K562 (cell line): Measurements from ENCODE around the gene PLEKHH2. TPM values are rescaled to one million over a fixed set of nuclear protein-coding genes. Genes with fewer than 3 reads are reported as not detected.
A peak's percentile ranks its signal among the peaks of the same experiment; 100 is the strongest.

Experiments
- ATAC-seq: fragments of 200-7000 bp; cut with Tn5 transposase; 3 replicates; pipeline ENCODE4 v1.9.1; 2020; ENCODE audit warnings: moderate library complexity
- BruUV-seq: library from RNA; stranded (reverse); fragments of 400-500 nt; replicated peaks from 2 replicates; lab custom pipeline; 2021; lab: Mats Ljungman, UMichigan
- CTCF ChIA-PET: fragments of 300-600 bp; formaldehyde crosslinking; extraction: SDS; loops from one replicate; lab custom pipeline; 2021; ENCODE audit warnings: low intra/inter-chr PET ratio; lab: Yijun Ruan, JAX
- POLR2A ChIA-PET: fragments of 300-600, 350-650 bp; sonication (Branson Sonifier 250); formaldehyde crosslinking; extraction: SDS; loops from one replicate; lab custom pipeline; 2021; ENCODE audit warnings: antibody characterized with exemption, inconsistent platforms; lab: Yijun Ruan, JAX
- DNase-seq, 4 experiments: peaks; one replicate each; pipeline versions ENCODE4 v3.0.0 to v3.0.0-alpha.2; 2011 to 2018; ENCODE audit warnings: low spot score in 3 of 4, mixed read lengths in 3 of 4; ENCODE audit errors: extremely low read depth in 1 of 4
- FAIRE-seq: peaks from 2 replicates; lab custom pipeline; 2011; peaks lifted over from hg19 to GRCh38; lab: Jason Lieb, UNC
- H2AFZ ChIP-seq: 2 replicates; pipeline ENCODE4 v1.6.0; 2011; ENCODE audit warnings: low read depth, low read length, control low read depth, inconsistent platforms
- H3K27ac ChIP-seq: fragments of 200-600 bp; 3 replicates; pipeline ENCODE4 v1.8.0; 2011; ENCODE audit warnings: low read depth, mild to moderate bottlenecking, control low read depth, inconsistent platforms, low read length, moderate library complexity, mixed read lengths; ENCODE audit errors: extremely low read depth
- H3K27me3 ChIP-seq, 2 experiments: fragments of 300-600 bp in 1 of 2; 2 replicates in 1 of 2; 3 replicates in 1 of 2; pipeline versions ENCODE4 v1.6.0 to v1.8.0; 2011; ENCODE audit warnings: inconsistent platforms in 2 of 2, low read length in 2 of 2, mild to moderate bottlenecking in 1 of 2, mixed read lengths in 1 of 2, moderate library complexity in 1 of 2; ENCODE audit not compliant: control insufficient read depth in 2 of 2, insufficient read depth in 2 of 2
- H3K36me3 ChIP-seq: fragments of 300-600 bp; 3 replicates; pipeline ENCODE4 v1.8.0; 2011; ENCODE audit warnings: mild to moderate bottlenecking, low read length, inconsistent platforms; ENCODE audit not compliant: control insufficient read depth, insufficient read depth
- H3K4me1 ChIP-seq, 2 experiments: fragments of 200-600 bp in 1 of 2; replicated peaks in 1 of 2; 2 replicates in 1 of 2; 3 replicates in 1 of 2; pipeline versions ENCODE4 v1.5.1 to v1.8.0; 2011; ENCODE audit warnings: inconsistent platforms in 2 of 2, low read length in 2 of 2, mild to moderate bottlenecking in 1 of 2, mixed read lengths in 1 of 2, moderate library complexity in 1 of 2; ENCODE audit not compliant: control insufficient read depth in 2 of 2, insufficient read depth in 2 of 2
- H3K4me2 ChIP-seq: 2 replicates; pipeline ENCODE4 v1.6.1; 2011; ENCODE audit warnings: low read length, control low read depth, inconsistent platforms, mixed read lengths; ENCODE audit not compliant: insufficient read depth
- H3K4me3 ChIP-seq: fragments of 200-600 bp; sonication (generic), shearing (Covaris generic); 2 replicates; pipeline ENCODE4 v1.5.1; 2016; ENCODE audit warnings: control low read depth, inconsistent platforms
- H3K79me2 ChIP-seq: fragments of 200-600 bp; 3 replicates; pipeline ENCODE4 v1.8.0; 2011; ENCODE audit warnings: low read length, inconsistent platforms; ENCODE audit not compliant: control insufficient read depth, insufficient read depth
- H3K9ac ChIP-seq, 2 experiments: 2 replicates each; pipeline versions ENCODE4 v1.6.0 to v1.6.1; 2011; ENCODE audit warnings: low read depth in 2 of 2, low read length in 2 of 2, control low read depth in 1 of 2, inconsistent platforms in 1 of 2, mild to moderate bottlenecking in 1 of 2, mixed read lengths in 1 of 2; ENCODE audit not compliant: insufficient read depth in 1 of 2
- H3K9me1 ChIP-seq: one replicate; pipeline ENCODE4 v1.6.0; 2011; ENCODE audit warnings: inconsistent platforms, mild to moderate bottlenecking, low read length, moderate library complexity; ENCODE audit not compliant: control insufficient read depth, insufficient read depth
- H3K9me3 ChIP-seq: replicated peaks from 2 replicates; pipeline ENCODE4 v1.5.1; 2011; ENCODE audit warnings: low read depth, low read length, inconsistent platforms; ENCODE audit not compliant: control insufficient read depth, insufficient read depth
- H4K20me1 ChIP-seq: replicated peaks from 2 replicates; pipeline ENCODE4 v1.6.1; 2011; ENCODE audit warnings: low read length, inconsistent platforms, mixed read lengths; ENCODE audit not compliant: control insufficient read depth, insufficient read depth
- BCOR ChIP-seq: fragments of 450-650 bp; IDR thresholded peaks from 2 replicates; pipeline ENCODE4 v1.6.1; 2016
- CEBPB ChIP-seq: fragments of 450-650 bp; IDR thresholded peaks from 2 replicates; pipeline ENCODE4 v1.6.1; 2016; ENCODE audit warnings: missing genetic modification characterization, missing compliant biosample characterization
- CEBPG ChIP-seq, 3 experiments: fragments of 200-800 bp in 1 of 3; sonication (Bioruptor generic) in 1 of 3; sonication (generic) in 1 of 3; formaldehyde crosslinking in 1 of 3; IDR thresholded peaks in 2 of 3; conservative IDR thresholded peaks in 1 of 3; 2 replicates each; pipeline versions ENCODE4 v1.6.1 to v1.8.0; 2016 to 2022; ENCODE audit warnings: missing compliant biosample characterization in 2 of 3, missing genetic modification characterization in 2 of 3, mild to moderate bottlenecking in 1 of 3, missing genetic modification reagents in 1 of 3
- CHD2 ChIP-seq: IDR thresholded peaks from 2 replicates; pipeline ENCODE4 v1.6.1; 2011; ENCODE audit warnings: low read depth, low read length
- MEIS2 ChIP-seq: fragments of 450-650 bp; IDR thresholded peaks from 2 replicates; pipeline ENCODE4 v1.6.1; 2014; ENCODE audit warnings: mild to moderate bottlenecking; ENCODE audit not compliant: partially characterized antibody
- NBN ChIP-seq: fragments of 450-650 bp; IDR thresholded peaks from 2 replicates; pipeline ENCODE4 v1.6.1; 2016; ENCODE audit warnings: low read depth, mild to moderate bottlenecking
- TGIF2 ChIP-seq: sonication (generic); formaldehyde crosslinking; IDR thresholded peaks from 2 replicates; pipeline ENCODE4 v1.8.1; 2022; ENCODE audit warnings: mild to moderate bottlenecking, missing genetic modification reagents, moderate library complexity
- ZNF121 ChIP-seq: sonication (generic); formaldehyde crosslinking; conservative IDR thresholded peaks from 2 replicates; pipeline ENCODE4 v1.8.0; 2022; ENCODE audit warnings: missing genetic modification reagents
- ZNF507 ChIP-seq: conservative IDR thresholded peaks from 2 replicates; pipeline ENCODE4 v1.6.1; 2017; ENCODE audit warnings: missing genetic modification characterization, missing compliant biosample characterization
- WGBS: fragments of 100-300 bp; shearing (Covaris generic); methylation state at CpG from one replicate; pipeline ENCODE4 v1.1.6; 2016; ENCODE audit warnings: low coverage, mixed read lengths; ENCODE audit not compliant: insufficient coverage; ENCODE audit errors: missing lambda C conversion rate; 5-methylcytosine and 5-hydroxymethylcytosine counted together
- in situ Hi-C: fragments of 300-500 bp; cut with MboI; formaldehyde crosslinking; loops from 4 replicates; pipeline ENCODE4 v1.15.0; 2018; ENCODE audit warnings: inconsistent platforms, mixed read lengths
- intact Hi-C: fragments of 100-400 bp; cut with micrococcal nuclease; formaldehyde crosslinking; loops from 2 replicates; pipeline ENCODE4 v1.14.2; 2022
- polyA plus RNA-seq, 8 experiments: library from polyadenylated mRNA; depleted of rRNA in 4 of 8; stranded (reverse) in 5 of 8; unstranded in 3 of 8; fragments of >200 nt; fragmentation: Nextera tagmentation in 2 of 8; fragmentation: Illumina TruSeq in 1 of 8; extraction: Ambion mirVana in 2 of 8; extraction: Trizol in 1 of 8; gene quantifications; 2 replicates each; pipeline versions ENCODE4 v1.2.1 to v1.2.3, GENCODE V29; 2011 to 2014; ENCODE audit warnings: inconsistent platforms in 1 of 8, missing spikeins in 1 of 8
- total RNA-seq, 7 experiments: library from RNA; depleted of rRNA in 6 of 7; stranded (reverse); fragments of >200 nt in 6 of 7; fragmentation: Illumina TruSeq in 2 of 7; extraction: Trizol in 2 of 7; gene quantifications; 2 replicates each; pipeline versions ENCODE4 v1.2.1 to v1.2.3, GENCODE V29; 2011 to 2021; ENCODE audit warnings: low replicate concordance in 1 of 7
- TF ChIP-seq, protein P1 (sequence below): sonication (generic); formaldehyde crosslinking; IDR thresholded peaks from 2 replicates; pipeline ENCODE4 v1.8.0; 2022; ENCODE audit warnings: missing genetic modification reagents, mild to moderate bottlenecking, borderline replicate concordance
- TF ChIP-seq, protein P2 (sequence below): fragments of 450-650 bp; formaldehyde crosslinking; IDR thresholded peaks from 2 replicates; pipeline ENCODE4 v1.4.0; 2022; ENCODE audit warnings: mild to moderate bottlenecking, moderate library complexity
- TF ChIP-seq, protein P3 (sequence below): sonication (generic); formaldehyde crosslinking; IDR thresholded peaks from 2 replicates; pipeline ENCODE4 v1.8.0; 2022; ENCODE audit warnings: missing genetic modification reagents, mild to moderate bottlenecking, borderline replicate concordance
- TF ChIP-seq, protein P4 (sequence below): IDR thresholded peaks from 2 replicates; pipeline ENCODE4 v1.6.1; 2016; ENCODE audit warnings: missing genetic modification characterization, missing compliant biosample characterization

PLEKHH2 gene
- total and polyA plus RNA-seq, 9 of the 15 experiments (the other 6 are each of a cell fraction or from before 2014, with no cell fraction given), result 0.77 to 13.5 (median 2.7) TPM

DNA sequence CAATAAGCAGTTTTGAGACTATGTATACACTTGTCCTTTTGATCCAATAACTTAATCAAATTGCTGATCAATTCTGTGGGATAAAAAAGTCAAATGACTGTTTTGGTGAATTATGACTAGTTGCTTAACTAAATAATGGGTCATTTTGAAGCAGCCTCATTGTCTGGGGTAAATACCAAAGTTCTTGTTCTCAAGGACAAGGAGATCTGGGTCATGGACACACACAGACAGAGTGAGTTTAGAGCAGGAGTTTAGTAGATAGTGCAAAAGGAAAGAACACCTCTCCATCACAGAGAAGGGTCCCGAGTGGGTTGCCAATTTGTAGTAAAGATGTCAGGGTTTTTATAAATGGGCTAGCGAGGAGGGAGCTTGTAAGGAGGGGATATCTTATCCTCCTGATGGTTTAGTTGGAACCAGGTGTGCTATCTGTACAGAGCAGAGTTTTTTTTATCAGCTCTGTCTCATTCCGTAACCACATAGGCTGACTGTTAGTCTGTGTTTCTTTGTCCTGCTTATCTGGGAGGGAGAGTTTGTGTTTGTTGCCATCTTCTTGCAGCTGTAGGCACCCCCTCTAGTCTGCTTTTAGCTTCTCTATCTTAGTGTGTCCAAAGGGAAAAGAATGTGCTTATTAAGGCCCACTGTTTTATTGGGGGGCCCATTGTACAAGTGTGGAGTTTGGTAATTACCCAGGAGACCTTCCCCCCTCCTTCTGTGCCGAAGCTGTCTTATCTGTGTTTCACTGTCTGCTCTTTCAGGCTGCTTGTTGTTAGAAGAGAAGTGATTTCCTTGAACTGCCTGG, 87.9 kb downstream of the PLEKHH2 start (continued):
- TF ChIP-seq, protein P1, sequence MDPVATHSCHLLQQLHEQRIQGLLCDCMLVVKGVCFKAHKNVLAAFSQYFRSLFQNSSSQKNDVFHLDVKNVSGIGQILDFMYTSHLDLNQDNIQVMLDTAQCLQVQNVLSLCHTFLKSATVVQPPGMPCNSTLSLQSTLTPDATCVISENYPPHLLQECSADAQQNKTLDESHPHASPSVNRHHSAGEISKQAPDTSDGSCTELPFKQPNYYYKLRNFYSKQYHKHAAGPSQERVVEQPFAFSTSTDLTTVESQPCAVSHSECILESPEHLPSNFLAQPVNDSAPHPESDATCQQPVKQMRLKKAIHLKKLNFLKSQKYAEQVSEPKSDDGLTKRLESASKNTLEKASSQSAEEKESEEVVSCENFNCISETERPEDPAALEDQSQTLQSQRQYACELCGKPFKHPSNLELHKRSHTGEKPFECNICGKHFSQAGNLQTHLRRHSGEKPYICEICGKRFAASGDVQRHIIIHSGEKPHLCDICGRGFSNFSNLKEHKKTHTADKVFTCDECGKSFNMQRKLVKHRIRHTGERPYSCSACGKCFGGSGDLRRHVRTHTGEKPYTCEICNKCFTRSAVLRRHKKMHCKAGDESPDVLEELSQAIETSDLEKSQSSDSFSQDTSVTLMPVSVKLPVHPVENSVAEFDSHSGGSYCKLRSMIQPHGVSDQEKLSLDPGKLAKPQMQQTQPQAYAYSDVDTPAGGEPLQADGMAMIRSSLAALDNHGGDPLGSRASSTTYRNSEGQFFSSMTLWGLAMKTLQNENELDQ, result no peak
- TF ChIP-seq, protein P2, sequence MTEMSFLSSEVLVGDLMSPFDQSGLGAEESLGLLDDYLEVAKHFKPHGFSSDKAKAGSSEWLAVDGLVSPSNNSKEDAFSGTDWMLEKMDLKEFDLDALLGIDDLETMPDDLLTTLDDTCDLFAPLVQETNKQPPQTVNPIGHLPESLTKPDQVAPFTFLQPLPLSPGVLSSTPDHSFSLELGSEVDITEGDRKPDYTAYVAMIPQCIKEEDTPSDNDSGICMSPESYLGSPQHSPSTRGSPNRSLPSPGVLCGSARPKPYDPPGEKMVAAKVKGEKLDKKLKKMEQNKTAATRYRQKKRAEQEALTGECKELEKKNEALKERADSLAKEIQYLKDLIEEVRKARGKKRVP (CRISPR knock-in tag), result peak; percentile 50; the same call in 1 of the 2 replicates
- TF ChIP-seq NBN, result peak; percentile 98

DNA sequence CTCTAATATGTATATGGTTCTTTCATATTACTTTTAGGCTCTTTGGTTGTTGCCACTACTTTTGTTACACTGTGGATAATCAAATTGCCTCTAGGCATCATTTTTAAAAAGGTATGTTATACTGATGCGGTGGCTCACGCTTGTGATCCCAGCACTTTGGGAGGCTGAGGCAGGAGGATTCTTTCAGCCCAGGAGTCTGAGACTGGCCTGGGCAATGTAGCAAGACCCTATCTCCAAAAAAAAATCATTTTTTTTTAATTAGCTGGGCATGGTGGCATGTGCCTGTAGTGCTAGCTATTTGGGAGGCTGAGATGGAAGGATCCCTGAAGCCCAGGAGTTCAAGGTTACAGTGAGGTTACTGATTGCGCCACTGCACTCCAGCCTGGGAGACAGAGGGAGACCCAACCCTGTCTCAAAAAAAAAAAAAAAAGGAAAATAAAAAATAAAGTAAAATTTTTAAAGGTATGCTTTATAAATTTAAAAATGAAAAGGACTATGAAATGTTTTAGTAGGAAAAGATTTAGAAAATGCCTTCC, 88.7 kb downstream of the PLEKHH2 start:
- H2AFZ ChIP-seq, result no peak overlapping the region
- H4K20me1 ChIP-seq, result no peaks in the 10 kb centered on the region
- 0 out of 3 replicates have a peak overlapping the region, but pooled peaks have one; percentile 50 for H3K27ac ChIP-seq
- H3K4me1 ChIP-seq, result peaks cover 5 to 34% of the 10 kb centered on the region in 2 experiments
- FAIRE-seq (no peak), DNase-seq (peak in 1 of 4 experiments; percentile 3), ATAC-seq (no peak)
- H3K9ac ChIP-seq, result no peak overlapping the region
- WGBS, result 35% methylated on average over 3 of the region's 3 CpGs
- no peaks in the 10 kb centered on the region for H3K36me3 ChIP-seq
- CTCF ChIA-PET, result no interaction called here
- POLR2A ChIA-PET, result interaction anchor here (0.6 to 1.8 kb wide), 7 partner anchors 10 to 577 kb away, joined by 3 to 9 read pairs (median 5); no protein-coding TSS in a partner anchor
- H3K79me2 ChIP-seq, result no peaks in the 10 kb centered on the region
- in situ Hi-C loops, result no loop called here
- no peaks in the 10 kb centered on the region for H3K27me3 ChIP-seq
- no peak overlapping the region; the same call in 1 of the 2 replicates for H3K4me2 ChIP-seq
- no peaks in the 10 kb centered on the region for H3K9me1 ChIP-seq
- peaks cover 4% of the 10 kb centered on the region; the same call in 1 of the 2 replicates for H3K9me3 ChIP-seq
- H3K4me3 ChIP-seq, result no peak overlapping the region
- BruUV-seq, result no TSS peak
- intact Hi-C loops, result no loop called here
- TF ChIP-seq BCOR, result peak; percentile 77
- no peak for TF ChIP-seq TGIF2
- TF ChIP-seq, protein P3, sequence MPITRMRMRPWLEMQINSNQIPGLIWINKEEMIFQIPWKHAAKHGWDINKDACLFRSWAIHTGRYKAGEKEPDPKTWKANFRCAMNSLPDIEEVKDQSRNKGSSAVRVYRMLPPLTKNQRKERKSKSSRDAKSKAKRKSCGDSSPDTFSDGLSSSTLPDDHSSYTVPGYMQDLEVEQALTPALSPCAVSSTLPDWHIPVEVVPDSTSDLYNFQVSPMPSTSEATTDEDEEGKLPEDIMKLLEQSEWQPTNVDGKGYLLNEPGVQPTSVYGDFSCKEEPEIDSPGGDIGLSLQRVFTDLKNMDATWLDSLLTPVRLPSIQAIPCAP (CRISPR knock-in tag), result no peak
- TF ChIP-seq ZNF507, result no peak
- peak; percentile 99 for TF ChIP-seq ZNF121
- no peak for TF ChIP-seq MEIS2
- TF ChIP-seq CHD2, result no peak
- TF ChIP-seq, protein P4, sequence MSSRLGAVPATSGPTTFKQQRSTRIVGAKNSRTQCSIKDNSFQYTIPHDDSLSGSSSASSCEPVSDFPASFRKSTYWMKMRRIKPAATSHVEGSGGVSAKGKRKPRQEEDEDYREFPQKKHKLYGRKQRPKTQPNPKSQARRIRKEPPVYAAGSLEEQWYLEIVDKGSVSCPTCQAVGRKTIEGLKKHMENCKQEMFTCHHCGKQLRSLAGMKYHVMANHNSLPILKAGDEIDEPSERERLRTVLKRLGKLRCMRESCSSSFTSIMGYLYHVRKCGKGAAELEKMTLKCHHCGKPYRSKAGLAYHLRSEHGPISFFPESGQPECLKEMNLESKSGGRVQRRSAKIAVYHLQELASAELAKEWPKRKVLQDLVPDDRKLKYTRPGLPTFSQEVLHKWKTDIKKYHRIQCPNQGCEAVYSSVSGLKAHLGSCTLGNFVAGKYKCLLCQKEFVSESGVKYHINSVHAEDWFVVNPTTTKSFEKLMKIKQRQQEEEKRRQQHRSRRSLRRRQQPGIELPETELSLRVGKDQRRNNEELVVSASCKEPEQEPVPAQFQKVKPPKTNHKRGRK (tag), result 0 out of 2 replicates have a peak, but pooled peaks have one; percentile 10
- TF ChIP-seq CEBPB, result peak; percentile 63
- TF ChIP-seq CEBPG (CRISPR knock-in tag; IDR thresholded peaks at IDR 0.05), result no peak
- TF ChIP-seq CEBPG (tag; conservative IDR thresholded peaks at IDR 0.05 in 1 of 2, IDR thresholded peaks at IDR 0.05 in 1 of 2), result 0 out of 4 replicates have a peak, but pooled peaks of 1 of the 2 experiments have one; percentile 19
